MM.1S (cell line): ENCODE data around the gene STK39.

Experiments
- CTCF ChIP-seq: fragments of 300-600 bp; sonication (generic); IDR thresholded peaks from 2 replicates; pipeline ENCODE4 v1.5.1; 2016; ENCODE audit warnings: antibody characterized with exemption, low read length, mixed read lengths
- EZH2phosphoT487 ChIP-seq: fragments of 300-600 bp; sonication (generic); IDR thresholded peaks from 2 replicates; pipeline ENCODE4 v1.6.1; 2018; ENCODE audit warnings: antibody characterized with exemption, low read length

- TF ChIP-seq CTCF = no peak
- TF ChIP-seq EZH2phosphoT487 = no peak
Measured at GRCh38 chr2:168176402-168176801, 71.0 kb downstream of the STK39 start.
